Gastrocnemius medialis (tissue), 4 donors: ENCODE results near the gene ARHGEF39.

ENCODE experiments used
- POLR2A ChIP-seq, 2 donors: fragments of 450-650 bp; IDR thresholded peaks; one replicate each; pipeline ENCODE4 v1.6.1; 2017; ENCODE audit warnings: antibody characterized with exemption in 2 of 2, mild to moderate bottlenecking in 2 of 2, moderate library complexity in 2 of 2
- TF ChIP-seq, protein P1 (sequence below), 5 experiments: fragments of 450-650 bp in 3 of 5; fragments of 200-600 bp in 2 of 5; sonication (generic) in 2 of 5; IDR thresholded peaks in 4 of 5; conservative IDR thresholded peaks in 1 of 5; 1 replicate in 4 of 5; 2 replicates in 1 of 5; pipeline ENCODE4 v1.5.1; 2016 to 2019; ENCODE audit warnings: antibody characterized with exemption in 5 of 5, mild to moderate bottlenecking in 3 of 5, moderate library complexity in 3 of 5

DNA sequence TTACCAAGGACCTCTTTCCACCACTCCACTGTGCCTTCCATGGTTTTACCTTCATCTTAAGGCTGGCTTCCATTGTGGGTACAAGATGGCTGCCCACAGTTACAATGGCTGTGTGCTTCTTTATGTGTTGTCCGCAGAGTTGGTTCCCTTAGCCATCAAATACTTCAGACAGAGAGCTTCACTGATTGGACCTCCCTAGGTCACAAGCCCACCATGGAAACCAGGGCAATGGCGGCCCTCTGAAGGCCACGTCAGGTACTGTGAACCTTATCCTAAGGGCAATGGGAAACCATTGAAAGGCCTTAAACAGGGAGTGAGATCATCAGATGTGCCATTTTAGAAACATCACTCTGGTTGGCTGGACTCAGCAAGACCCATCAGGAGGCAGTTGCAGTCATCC lies 2.9 kb upstream of the ARHGEF39 start:
- TF ChIP-seq, protein P1, sequence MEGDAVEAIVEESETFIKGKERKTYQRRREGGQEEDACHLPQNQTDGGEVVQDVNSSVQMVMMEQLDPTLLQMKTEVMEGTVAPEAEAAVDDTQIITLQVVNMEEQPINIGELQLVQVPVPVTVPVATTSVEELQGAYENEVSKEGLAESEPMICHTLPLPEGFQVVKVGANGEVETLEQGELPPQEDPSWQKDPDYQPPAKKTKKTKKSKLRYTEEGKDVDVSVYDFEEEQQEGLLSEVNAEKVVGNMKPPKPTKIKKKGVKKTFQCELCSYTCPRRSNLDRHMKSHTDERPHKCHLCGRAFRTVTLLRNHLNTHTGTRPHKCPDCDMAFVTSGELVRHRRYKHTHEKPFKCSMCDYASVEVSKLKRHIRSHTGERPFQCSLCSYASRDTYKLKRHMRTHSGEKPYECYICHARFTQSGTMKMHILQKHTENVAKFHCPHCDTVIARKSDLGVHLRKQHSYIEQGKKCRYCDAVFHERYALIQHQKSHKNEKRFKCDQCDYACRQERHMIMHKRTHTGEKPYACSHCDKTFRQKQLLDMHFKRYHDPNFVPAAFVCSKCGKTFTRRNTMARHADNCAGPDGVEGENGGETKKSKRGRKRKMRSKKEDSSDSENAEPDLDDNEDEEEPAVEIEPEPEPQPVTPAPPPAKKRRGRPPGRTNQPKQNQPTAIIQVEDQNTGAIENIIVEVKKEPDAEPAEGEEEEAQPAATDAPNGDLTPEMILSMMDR (IDR thresholded peaks at IDR 0.05 in 4 of 5, conservative IDR thresholded peaks at IDR 0.05 in 1 of 5), result no peak
- TF ChIP-seq POLR2A (IDR thresholded peaks at IDR 0.05), result no peak
